Memory B cell (primary cell): ENCODE results near the gene RAC2.

Source experiments
- ATAC-seq: fragments of 150-1000 bp; cut with Tn5 transposase; 2 replicates; pipeline ENCODE4 v1.10.0; 2021; ENCODE audit warnings: low read depth, mild to moderate bottlenecking, moderate library complexity
- DNase-seq, 2 donors: peaks; one replicate each; pipeline ENCODE4 v3.0.0; 2022; ENCODE audit warnings: low spot score in 2 of 2
- H3K27ac Mint-ChIP-seq: one replicate; pipeline ENCODE4 v1.8.0; 2022; ENCODE audit warnings: mild to moderate bottlenecking, moderate library complexity, mixed read lengths
- H3K27me3 Mint-ChIP-seq: one replicate; pipeline ENCODE4 v1.8.0; 2022; ENCODE audit warnings: mixed read lengths
- H3K36me3 Mint-ChIP-seq: one replicate; pipeline ENCODE4 v1.8.0; 2022; ENCODE audit warnings: mild to moderate bottlenecking, mixed read lengths
- H3K4me1 Mint-ChIP-seq: one replicate; pipeline ENCODE4 v1.8.0; 2022; ENCODE audit warnings: mixed read lengths
- H3K4me3 Mint-ChIP-seq: one replicate; pipeline ENCODE4 v1.8.0; 2022; ENCODE audit warnings: mild to moderate bottlenecking, moderate library complexity, mixed read lengths
- H3K9me3 Mint-ChIP-seq: one replicate; pipeline ENCODE4 v1.8.0; 2022; ENCODE audit warnings: mixed read lengths

RAC2 gene

GRCh38 chr22:37197451-37198257 is 46.4 kb downstream of the RAC2 start:
- DNase-seq (no peak), ATAC-seq (no peak)
- Mint-ChIP-seq H3K27me3 (no peaks in the 10 kb centered on the region), H3K27ac (peak overlapping the region; percentile 90), H3K4me1 (peaks cover 20% of the 10 kb centered on the region), H3K36me3 (no peaks in the 10 kb centered on the region), H3K4me3 (peak overlapping the region; percentile 94), H3K9me3 (no peaks in the 10 kb centered on the region)

GRCh38 chr22:37196539-37197450 is 47.3 kb downstream of the RAC2 start:
- ATAC-seq (no peak), DNase-seq (no peak)
- no peaks in the 10 kb centered on the region for H3K9me3 Mint-ChIP-seq
- H3K27me3 Mint-ChIP-seq = no peaks in the 10 kb centered on the region
- no peak overlapping the region for H3K4me3 Mint-ChIP-seq
- H3K27ac Mint-ChIP-seq = no peak overlapping the region
- peaks cover 17% of the 10 kb centered on the region for H3K4me1 Mint-ChIP-seq
- H3K36me3 Mint-ChIP-seq = no peaks in the 10 kb centered on the region

- Mint-ChIP-seq H3K27ac (no peak overlapping the region), H3K27me3 (no peaks in the 10 kb centered on the region), H3K9me3 (no peaks in the 10 kb centered on the region), H3K4me1 (peaks cover 14% of the 10 kb centered on the region), H3K4me3 (no peak overlapping the region), H3K36me3 (no peaks in the 10 kb centered on the region)
- DNase-seq (no peak), ATAC-seq (no peak)
Measured at GRCh38 chr22:37195921-37196320, 48.1 kb downstream of the RAC2 start.

- peaks cover 8% of the 10 kb centered on the region for H3K4me1 Mint-ChIP-seq
- ATAC-seq (no peak), DNase-seq (no peak)
- H3K9me3 Mint-ChIP-seq = no peaks in the 10 kb centered on the region
- H3K27ac Mint-ChIP-seq = peak overlapping the region; percentile 8
- no peaks in the 10 kb centered on the region for H3K27me3 Mint-ChIP-seq
- no peak overlapping the region for H3K4me3 Mint-ChIP-seq
- H3K36me3 Mint-ChIP-seq = no peaks in the 10 kb centered on the region
Measured at GRCh38 chr22:37194750-37195149, 49.3 kb downstream of the RAC2 start.

DNA sequence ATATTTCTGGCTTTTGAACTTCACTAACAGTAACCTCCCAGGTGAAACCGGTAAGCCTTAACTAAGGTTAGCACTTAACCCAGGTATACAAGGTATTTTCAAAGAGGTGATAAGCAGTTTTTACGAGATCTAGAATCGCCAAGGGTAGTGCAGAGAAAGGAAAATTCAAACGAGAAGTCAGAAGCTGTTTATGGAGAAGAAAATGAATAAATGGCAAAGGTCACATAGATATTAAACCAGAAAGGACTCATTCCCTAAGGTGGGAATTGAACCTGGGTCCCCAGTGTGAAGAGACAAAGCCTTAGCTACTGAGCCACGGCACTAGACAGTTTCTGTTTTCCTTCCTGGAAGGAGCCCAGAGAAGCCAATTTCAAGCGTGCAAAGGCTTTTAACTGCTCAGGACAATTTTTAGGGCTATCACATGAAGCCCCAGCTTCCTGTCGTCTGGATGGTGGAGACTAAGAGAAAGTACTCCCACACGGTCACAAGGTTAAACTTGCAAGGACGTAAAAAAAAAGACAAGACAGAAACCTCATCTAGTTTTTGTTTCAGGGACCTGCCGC is 50.4 kb downstream of the RAC2 start:
- no peak overlapping the region for H3K27ac Mint-ChIP-seq
- no peak for DNase-seq
- H3K9me3 Mint-ChIP-seq = no peaks in the 10 kb centered on the region
- no peaks in the 10 kb centered on the region for H3K27me3 Mint-ChIP-seq
- H3K4me3 Mint-ChIP-seq = no peak overlapping the region
- ATAC-seq = no peak
- H3K36me3 Mint-ChIP-seq = no peaks in the 10 kb centered on the region
- H3K4me1 Mint-ChIP-seq = peaks cover 9% of the 10 kb centered on the region

DNA sequence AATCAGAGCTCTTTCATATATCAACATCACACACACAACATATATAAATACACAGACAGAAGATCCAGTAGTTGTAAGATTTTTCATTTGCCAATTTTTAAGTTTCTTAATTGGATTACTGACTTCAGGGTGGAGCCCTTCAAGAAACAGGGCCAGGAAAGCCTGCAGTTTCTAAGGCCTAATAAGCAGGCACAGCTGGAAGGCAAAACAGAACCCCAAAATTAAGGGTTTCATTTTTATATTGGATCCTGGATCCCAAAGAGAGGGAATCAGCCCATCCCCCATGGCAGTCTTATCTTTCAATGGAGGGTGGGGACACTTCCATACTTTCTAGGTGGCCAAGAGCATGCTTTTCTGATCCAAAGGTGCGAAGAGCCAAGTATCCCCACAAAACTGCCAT is 51.3 kb downstream of the RAC2 start:
- ATAC-seq (no peak), DNase-seq (no peak)
- Mint-ChIP-seq H3K36me3 (no peaks in the 10 kb centered on the region), H3K27me3 (no peaks in the 10 kb centered on the region), H3K9me3 (no peaks in the 10 kb centered on the region), H3K27ac (no peak overlapping the region), H3K4me1 (peaks cover 6% of the 10 kb centered on the region), H3K4me3 (no peak overlapping the region)

DNA sequence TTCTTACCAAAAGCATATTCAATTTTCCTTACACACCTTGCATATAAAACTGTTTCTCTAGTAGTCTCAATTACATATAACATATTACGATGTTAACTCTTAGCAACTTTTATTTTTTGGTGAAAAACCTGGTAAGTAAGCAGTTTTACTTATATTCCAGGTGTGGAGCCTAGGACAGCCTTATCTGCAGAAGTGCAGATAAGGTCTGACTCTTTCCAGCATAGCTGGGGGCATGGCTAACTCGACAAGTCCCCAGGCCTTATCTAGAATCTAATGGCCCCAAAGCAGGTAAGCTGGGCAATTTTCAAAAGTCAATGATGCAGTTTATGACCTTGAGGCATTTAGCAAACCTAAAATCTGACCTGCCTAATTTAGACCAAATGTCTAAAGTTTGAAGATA is 51.9 kb downstream of the RAC2 start:
- no peak for ATAC-seq

DNA sequence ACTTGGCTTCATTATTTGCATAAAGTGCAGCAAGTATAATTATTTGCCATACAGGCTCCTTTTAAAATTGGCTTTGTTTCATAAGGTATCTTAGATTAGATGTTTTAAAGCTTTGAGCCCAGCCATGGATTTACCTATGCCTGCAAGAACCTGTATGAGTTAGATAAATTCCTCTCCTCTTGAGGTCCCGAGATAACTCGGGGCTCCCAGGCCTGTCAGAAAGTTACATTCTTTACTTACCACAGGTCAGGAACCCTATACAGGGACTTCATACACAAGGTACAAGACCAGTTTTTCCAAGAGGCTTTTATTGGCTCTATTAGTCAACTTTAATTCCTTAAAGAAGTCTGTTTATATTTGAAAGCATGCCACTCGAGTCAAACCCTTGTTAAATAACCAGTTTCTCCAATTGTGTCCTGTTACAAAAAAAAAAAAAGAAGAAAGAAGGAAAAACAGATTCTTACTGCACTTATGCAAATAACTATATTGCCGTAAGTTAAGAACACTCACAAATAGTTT is 53.7 kb downstream of the RAC2 start:
- ATAC-seq = no peak
- H3K36me3 Mint-ChIP-seq = no peaks in the 10 kb centered on the region
- H3K4me1 Mint-ChIP-seq = peaks cover 12% of the 10 kb centered on the region
- H3K4me3 Mint-ChIP-seq = no peak overlapping the region
- H3K9me3 Mint-ChIP-seq = no peaks in the 10 kb centered on the region
- no peaks in the 10 kb centered on the region for H3K27me3 Mint-ChIP-seq
- no peak for DNase-seq
- H3K27ac Mint-ChIP-seq = no peak overlapping the region

More for the DNA sequence above, 51.9 kb downstream of the RAC2 start:
- Mint-ChIP-seq H3K27me3 (no peaks in the 10 kb centered on the region), H3K4me1 (peaks cover 6% of the 10 kb centered on the region), H3K4me3 (no peak overlapping the region), H3K36me3 (no peaks in the 10 kb centered on the region), H3K27ac (no peak overlapping the region), H3K9me3 (no peaks in the 10 kb centered on the region)
- no peak for DNase-seq

GRCh38 chr22:37188901-37189466 is 55.1 kb downstream of the RAC2 start:
- H3K27me3 Mint-ChIP-seq = peaks cover 4% of the 10 kb centered on the region
- no peak overlapping the region for H3K4me3 Mint-ChIP-seq
- DNase-seq (no peak), ATAC-seq (no peak)
- no peaks in the 10 kb centered on the region for H3K9me3 Mint-ChIP-seq
- H3K4me1 Mint-ChIP-seq = peaks cover 12% of the 10 kb centered on the region
- H3K27ac Mint-ChIP-seq = no peak overlapping the region
- no peaks in the 10 kb centered on the region for H3K36me3 Mint-ChIP-seq

GRCh38 chr22:37187891-37188761 is 55.9 kb downstream of the RAC2 start, which contains the start of gene C1QTNF6:
Gene C1QTNF6 (minus strand): TSS chr22:37188247. CDS start chr22:37188213, 34 bp downstream.
- H3K27me3 Mint-ChIP-seq = peaks cover 4% of the 10 kb centered on the region
- peaks cover 10% of the 10 kb centered on the region for H3K4me1 Mint-ChIP-seq
- H3K36me3 Mint-ChIP-seq = no peaks in the 10 kb centered on the region
- DNase-seq = no peak
- no peak within 1 kb of the TSS for H3K4me3 Mint-ChIP-seq
- no peak for ATAC-seq
- no peaks in the 10 kb centered on the region for H3K9me3 Mint-ChIP-seq
- no peak within 1 kb of the TSS for H3K27ac Mint-ChIP-seq

GRCh38 chr22:37187552-37187890 is 56.5 kb downstream of the RAC2 start:
- H3K27ac Mint-ChIP-seq = no peak overlapping the region

DNA sequence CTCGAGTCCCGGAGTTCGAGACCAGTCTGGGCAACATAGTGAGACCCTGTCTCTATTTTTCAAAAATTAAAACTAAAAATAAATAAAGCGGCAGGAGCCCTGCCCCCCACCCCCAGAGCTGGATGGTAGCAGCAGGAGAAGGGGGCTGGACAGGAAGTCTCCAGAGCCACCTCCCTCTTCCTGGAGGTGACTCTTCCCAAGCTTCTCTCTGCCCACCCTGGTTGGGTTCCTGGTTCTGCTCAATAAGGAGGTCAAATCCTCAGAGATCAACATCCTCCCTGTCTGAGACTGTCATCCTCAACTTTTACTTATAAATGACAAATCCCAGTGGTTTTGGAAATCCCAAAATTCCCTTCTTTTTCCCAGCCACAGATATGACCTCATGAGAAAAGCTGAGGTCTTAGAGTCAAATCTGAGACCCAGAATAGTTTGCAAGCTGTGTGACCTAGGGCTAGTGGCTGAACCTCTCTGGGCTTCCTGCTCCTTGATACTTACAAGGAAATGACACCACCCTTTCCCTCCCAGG is 57.0 kb downstream of the RAC2 start:
- no peaks in the 10 kb centered on the region for H3K36me3 Mint-ChIP-seq
- no peak overlapping the region for H3K4me3 Mint-ChIP-seq
- H3K9me3 Mint-ChIP-seq = no peaks in the 10 kb centered on the region
- H3K4me1 Mint-ChIP-seq = peaks cover 10% of the 10 kb centered on the region
- H3K27ac Mint-ChIP-seq = no peak overlapping the region
- peaks cover 4% of the 10 kb centered on the region for H3K27me3 Mint-ChIP-seq
- DNase-seq (no peak), ATAC-seq (no peak)

More at GRCh38 chr22:37187552-37187890, 56.5 kb downstream of the RAC2 start:
- Mint-ChIP-seq H3K4me3 (no peak overlapping the region), H3K9me3 (no peaks in the 10 kb centered on the region), H3K27me3 (peaks cover 4% of the 10 kb centered on the region), H3K36me3 (no peaks in the 10 kb centered on the region), H3K4me1 (peaks cover 10% of the 10 kb centered on the region)
- ATAC-seq (no peak), DNase-seq (no peak)
